Gastroesophageal sphincter (tissue), 3 donors: ENCODE measurements around the gene GPR142.

Experiments
- EP300 ChIP-seq: sonication (generic); formaldehyde crosslinking; IDR thresholded peaks from one replicate; pipeline ENCODE4 v1.6.1; 2017; ENCODE audit warnings: antibody characterized with exemption, mild to moderate bottlenecking
- POLR2A ChIP-seq, 2 donors: fragments of 450-650 bp; IDR thresholded peaks; one replicate each; pipeline ENCODE4 v1.6.1; 2017; ENCODE audit warnings: antibody characterized with exemption in 2 of 2, mild to moderate bottlenecking in 2 of 2, moderate library complexity in 1 of 2
- POLR2AphosphoS5 ChIP-seq: sonication (generic); formaldehyde crosslinking; IDR thresholded peaks from one replicate; pipeline ENCODE4 v1.6.1; 2017; ENCODE audit warnings: antibody characterized with exemption
- TF ChIP-seq, protein P1 (sequence below), 4 experiments: fragments of 200-600 bp in 2 of 4; fragments of 450-650 bp in 2 of 4; sonication (generic) in 1 of 4; IDR thresholded peaks; one replicate each; pipeline ENCODE4 v1.5.1; 2017 to 2019; ENCODE audit warnings: antibody characterized with exemption in 4 of 4, mild to moderate bottlenecking in 2 of 4, moderate library complexity in 2 of 4

DNA sequence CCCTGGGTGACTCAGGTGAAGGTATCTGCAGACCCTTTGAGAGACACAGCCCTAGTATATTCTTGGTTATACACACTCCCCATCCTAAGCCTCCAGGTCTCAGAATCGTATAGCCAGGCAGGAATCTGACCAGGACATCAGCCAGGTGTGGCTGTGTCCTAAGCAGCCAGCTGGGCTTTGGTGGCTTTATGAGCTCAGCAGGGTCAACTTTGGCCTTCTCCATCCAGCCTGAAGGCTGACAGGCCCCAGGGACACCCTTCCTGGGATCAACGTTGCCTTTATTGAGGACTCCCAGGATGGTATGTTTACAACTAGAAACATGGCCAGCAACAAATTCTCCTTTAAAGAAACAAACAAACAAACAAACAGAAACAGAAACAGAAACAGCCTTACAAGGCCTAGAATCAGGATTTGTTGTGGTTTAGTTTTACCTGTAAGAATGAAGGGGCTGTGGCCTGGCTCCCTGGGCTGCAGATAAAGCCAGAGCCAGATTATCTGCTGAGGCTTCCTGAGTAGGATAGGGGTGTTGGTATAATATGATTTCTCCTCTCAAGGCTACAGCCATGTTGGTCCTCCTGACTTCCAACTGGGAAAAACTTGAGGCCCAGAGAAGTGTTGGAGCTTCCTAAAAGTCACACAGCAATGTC lies 32.8 kb upstream of the GPR142 start:
- TF ChIP-seq, protein P1, sequence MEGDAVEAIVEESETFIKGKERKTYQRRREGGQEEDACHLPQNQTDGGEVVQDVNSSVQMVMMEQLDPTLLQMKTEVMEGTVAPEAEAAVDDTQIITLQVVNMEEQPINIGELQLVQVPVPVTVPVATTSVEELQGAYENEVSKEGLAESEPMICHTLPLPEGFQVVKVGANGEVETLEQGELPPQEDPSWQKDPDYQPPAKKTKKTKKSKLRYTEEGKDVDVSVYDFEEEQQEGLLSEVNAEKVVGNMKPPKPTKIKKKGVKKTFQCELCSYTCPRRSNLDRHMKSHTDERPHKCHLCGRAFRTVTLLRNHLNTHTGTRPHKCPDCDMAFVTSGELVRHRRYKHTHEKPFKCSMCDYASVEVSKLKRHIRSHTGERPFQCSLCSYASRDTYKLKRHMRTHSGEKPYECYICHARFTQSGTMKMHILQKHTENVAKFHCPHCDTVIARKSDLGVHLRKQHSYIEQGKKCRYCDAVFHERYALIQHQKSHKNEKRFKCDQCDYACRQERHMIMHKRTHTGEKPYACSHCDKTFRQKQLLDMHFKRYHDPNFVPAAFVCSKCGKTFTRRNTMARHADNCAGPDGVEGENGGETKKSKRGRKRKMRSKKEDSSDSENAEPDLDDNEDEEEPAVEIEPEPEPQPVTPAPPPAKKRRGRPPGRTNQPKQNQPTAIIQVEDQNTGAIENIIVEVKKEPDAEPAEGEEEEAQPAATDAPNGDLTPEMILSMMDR (IDR thresholded peaks at IDR 0.05): no peak
- TF ChIP-seq EP300 (no peak), POLR2AphosphoS5 (no peak), POLR2A (IDR thresholded peaks at IDR 0.05) (no peak)
